ENCODE measurements around the gene STK32B.

The STK32B gene

DNA sequence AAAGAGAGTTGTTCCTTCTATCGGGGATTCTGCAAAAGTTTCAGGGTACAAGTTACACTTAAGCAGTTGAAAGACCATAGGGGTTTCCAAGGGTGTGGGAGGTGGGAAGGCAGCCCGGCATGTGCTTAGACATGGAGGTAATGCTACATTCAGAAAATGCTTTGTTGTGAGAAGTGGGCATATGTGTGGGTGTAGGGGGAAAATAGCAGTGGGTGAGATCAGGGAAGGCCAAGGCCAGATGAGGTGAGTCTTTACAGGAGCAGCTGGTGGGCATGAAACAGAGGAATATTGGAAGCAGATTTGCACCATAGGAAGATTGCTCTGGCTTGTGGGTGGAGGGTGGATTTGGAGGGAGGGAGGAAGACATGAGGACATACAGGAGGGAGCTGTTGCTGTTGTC is 40.3 kb upstream of the STK32B start:
- CTCF ChIA-PET = no interaction called here
- POLR2A ChIA-PET = no interaction called here
- DNase-seq (ENCODE audit: extremely low spot score) = no peak
- TF ChIP-seq, protein P1, sequence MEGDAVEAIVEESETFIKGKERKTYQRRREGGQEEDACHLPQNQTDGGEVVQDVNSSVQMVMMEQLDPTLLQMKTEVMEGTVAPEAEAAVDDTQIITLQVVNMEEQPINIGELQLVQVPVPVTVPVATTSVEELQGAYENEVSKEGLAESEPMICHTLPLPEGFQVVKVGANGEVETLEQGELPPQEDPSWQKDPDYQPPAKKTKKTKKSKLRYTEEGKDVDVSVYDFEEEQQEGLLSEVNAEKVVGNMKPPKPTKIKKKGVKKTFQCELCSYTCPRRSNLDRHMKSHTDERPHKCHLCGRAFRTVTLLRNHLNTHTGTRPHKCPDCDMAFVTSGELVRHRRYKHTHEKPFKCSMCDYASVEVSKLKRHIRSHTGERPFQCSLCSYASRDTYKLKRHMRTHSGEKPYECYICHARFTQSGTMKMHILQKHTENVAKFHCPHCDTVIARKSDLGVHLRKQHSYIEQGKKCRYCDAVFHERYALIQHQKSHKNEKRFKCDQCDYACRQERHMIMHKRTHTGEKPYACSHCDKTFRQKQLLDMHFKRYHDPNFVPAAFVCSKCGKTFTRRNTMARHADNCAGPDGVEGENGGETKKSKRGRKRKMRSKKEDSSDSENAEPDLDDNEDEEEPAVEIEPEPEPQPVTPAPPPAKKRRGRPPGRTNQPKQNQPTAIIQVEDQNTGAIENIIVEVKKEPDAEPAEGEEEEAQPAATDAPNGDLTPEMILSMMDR (IDR thresholded peaks at IDR 0.05; ENCODE audit: control extremely low read depth, extremely low read depth, low read depth, missing control alignments) = no peak

DNA sequence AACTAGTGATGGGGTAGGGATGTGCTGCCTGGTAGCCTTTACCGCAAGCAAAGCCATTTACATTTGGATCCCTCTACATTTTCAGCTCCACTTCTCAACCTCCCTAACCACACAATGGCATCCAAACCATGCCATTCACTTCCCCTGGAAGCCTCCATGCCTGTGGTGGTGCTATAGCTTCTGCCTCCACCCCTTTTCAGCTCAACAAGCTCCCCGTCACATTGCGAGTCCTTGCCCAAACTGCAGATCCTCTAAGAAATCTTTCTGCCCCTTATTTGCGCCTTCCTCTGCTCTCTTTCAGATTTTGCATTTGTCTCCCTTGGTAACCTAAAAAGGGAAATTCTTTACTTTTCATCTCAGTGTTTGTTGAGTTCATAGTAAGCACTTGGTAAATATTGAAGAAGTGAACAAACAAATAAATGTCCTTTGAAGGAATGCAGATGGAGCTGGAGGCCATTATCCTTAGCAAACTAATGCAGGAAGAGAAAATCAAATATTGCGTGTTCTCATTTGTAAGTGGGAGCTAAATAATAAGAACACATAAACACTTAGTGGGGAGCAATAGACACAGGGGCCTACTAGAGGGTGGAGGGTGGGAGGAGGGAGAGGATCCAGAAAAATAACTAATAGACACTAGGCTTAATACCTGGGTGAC is 38.9 kb upstream of the STK32B start:
- no peak for DNase-seq (ENCODE audit: extremely low spot score)
- ChIA-PET POLR2A (no interaction called here), CTCF (interaction anchor here (1.0 kb wide), 1 partner anchor 8 kb away, joined by 3 read pairs; no protein-coding TSS in a partner anchor)
- TF ChIP-seq, protein P1 (IDR thresholded peaks at IDR 0.05; ENCODE audit: control extremely low read depth, extremely low read depth, low read depth, missing control alignments) = no peak

DNA sequence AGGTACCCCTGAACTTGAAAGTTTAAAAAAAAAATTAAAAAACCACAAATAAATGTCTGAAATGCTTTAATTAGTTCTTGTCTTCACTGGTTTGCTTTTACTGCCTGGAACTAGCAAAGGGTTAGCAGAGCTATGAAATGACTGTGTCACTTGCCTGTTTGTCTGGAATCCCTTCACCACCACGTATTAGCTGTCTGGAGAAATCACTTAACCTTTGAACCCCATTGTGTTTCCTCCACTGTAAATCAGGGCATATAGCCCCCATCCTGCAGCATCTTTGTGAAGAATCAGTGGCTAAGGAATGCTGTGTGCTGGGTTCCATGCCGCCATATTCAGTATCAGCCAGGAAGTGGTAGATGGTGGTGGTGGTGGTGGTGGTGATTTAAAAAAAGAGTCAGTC is 38.3 kb upstream of the STK32B start:
- ChIA-PET POLR2A (no interaction called here), CTCF (no interaction called here)
- no peak for DNase-seq (ENCODE audit: extremely low spot score)
- TF ChIP-seq, protein P1 (IDR thresholded peaks at IDR 0.05; ENCODE audit: control extremely low read depth, extremely low read depth, low read depth, missing control alignments) = no peak

DNA sequence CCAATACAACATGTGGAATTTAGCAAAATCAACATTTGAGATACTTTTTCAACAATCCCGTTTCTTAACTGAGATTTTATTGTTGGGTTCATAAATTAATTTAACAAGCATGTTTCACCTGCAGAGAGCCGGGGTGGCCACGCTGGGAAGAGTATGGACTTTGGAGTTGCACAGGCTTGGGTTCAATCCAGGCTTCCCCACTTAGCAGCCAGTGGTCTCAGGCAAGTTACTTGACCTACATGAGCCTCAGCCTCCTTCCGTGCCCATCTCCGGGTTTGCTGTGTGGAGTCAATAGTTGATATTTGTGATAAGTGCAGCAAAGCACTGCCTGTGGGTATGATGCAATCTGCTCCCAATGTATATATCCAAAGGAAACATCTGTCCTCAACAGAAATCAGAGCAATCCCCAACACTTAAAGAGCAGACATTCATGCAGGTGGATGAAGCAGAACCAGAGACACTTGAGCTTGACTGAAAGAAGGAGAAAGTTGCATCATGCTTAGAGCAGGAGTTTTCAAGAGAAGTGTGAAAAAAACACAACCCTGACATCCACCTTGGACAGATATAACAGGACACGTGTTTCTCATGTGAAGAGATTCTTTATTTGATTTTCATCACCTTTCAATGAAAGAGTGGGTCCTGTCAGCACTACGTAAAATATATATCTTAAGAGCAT is 37.1 kb upstream of the STK32B start:
- no peak for DNase-seq (ENCODE audit: extremely low spot score)
- TF ChIP-seq, protein P1 (IDR thresholded peaks at IDR 0.05; ENCODE audit: control extremely low read depth, extremely low read depth, low read depth, missing control alignments) = no peak
- ChIA-PET CTCF (no interaction called here), POLR2A (no interaction called here)

DNA sequence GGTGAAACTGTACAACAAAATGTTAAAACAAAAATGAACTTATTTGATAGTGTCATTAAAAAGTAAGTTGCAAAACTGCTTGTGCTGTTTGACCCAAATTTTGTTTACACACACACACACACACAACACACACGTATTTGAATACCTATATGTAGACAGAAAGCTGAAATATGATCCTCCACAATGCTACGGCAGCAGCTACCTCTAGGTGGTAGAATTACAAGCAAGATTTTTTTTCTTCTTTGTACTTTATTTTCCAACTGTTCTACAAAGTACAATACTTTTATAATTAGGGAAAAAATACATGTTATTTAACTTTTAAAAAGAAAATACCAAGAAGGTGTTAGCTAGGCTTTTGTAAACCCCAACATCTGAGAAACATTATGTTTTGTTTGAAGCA is 33.2 kb upstream of the STK32B start:
- TF ChIP-seq, protein P1 (IDR thresholded peaks at IDR 0.05; ENCODE audit: control extremely low read depth, extremely low read depth, low read depth, missing control alignments) = no peak
- CTCF ChIA-PET = no interaction called here
- no peak for DNase-seq (ENCODE audit: extremely low spot score)
- POLR2A ChIA-PET = no interaction called here

DNA sequence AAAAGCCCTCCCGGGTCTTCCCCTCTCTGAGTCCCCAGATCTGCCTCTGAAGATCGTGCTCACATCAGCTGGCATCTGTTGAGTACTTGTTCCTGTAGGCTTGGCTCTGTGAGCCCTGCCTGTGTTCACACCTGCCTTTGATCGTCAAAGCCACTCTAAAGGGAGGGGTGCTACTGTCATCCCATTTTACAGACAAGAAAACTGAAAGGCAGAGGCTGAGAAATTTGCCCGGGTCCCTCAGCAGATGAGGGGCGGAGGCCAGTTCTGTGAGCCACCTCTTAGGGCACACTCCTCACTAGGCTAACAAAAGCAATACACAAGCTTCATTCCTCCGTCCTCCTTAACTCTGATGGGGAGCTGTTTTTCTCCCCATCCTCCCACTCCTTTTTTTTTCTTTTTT is 32.7 kb upstream of the STK32B start:
- DNase-seq (ENCODE audit: extremely low spot score) = no peak
- TF ChIP-seq, protein P1 (IDR thresholded peaks at IDR 0.05; ENCODE audit: control extremely low read depth, extremely low read depth, low read depth, missing control alignments) = no peak
- POLR2A ChIA-PET = no interaction called here
- CTCF ChIA-PET = no interaction called here

All from GM10248 (cell line).